ENCODE results near the gene TMEM41A.

DNA sequence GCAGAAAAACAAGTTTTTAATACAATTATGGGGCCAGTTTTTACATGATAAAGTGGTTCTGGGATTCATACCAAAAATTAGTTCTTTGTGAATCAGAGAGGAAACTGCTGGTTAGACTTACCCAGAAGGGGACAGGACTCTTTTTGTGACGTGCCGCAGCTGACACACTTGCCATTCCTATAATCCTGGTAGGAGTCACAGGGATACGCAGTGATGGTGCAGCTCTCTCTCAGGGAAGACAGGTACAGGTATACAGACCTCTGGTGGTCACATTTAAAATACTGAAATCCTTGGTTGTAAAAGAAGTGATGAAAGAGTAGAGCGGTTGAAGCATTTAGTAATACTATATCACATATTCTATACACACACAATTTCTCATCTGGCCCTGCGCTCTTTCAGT lies 20.2 kb upstream of the TMEM41A start:
- no peak for TF ChIP-seq GATA2 (IDR thresholded peaks at IDR 0.05; ENCODE audit: low read depth, low read length)
- no peak for TF ChIP-seq GATA3 (IDR thresholded peaks at IDR 0.05; ENCODE audit: low read depth, low read length)

All from SH-SY5Y (cell line).